ENCODE measurements around the gene TNFAIP8L3. TPM values are rescaled to one million over a fixed set of nuclear protein-coding genes. Genes with fewer than 3 reads are reported as not detected.

TNFAIP8L3 gene
- total and polyA plus RNA-seq, 5 donors from 2014 or later: not detected

DNA sequence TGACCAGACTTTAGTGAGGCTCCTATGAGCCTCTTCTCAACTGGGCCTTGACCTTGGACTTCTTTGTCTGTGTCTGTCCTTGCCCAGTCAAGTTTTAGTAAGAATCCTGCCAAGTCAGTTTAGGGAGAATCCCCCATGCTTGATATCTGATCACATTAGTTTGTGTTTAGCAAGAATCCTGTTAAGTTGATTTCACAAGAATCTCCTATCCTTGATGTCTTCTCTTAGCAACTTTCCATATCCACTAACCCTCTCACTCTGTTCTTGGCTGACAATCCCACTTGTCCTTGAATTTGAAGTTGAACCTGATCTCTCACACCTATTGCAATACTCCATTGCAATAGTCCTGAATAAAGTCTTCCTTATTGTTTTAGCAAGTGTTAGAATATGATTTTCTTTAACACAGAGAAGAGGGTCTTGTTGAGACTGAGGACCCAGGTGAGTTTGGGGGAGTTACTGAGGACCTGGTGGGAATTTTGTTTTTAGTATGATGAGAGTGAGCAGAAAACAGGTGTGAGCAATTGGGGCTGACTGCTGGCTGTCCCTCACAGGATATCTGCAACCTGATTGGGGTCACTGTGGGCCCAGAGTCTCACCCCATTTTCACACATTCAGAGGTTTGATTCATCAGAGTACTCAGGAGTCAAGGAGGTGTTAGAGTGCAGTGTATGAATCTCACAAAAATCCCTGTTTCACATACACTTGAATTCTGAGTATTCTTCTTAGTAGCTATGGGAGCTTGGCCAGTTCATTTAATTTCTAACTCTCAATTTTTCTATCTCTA lies 39.9 kb upstream of the TNFAIP8L3 start:
- no peak for ATAC-seq (ENCODE audit: low read depth in 2 of 2)
- no peaks in the 10 kb centered on the region for H3K4me1 ChIP-seq (ENCODE audit: control insufficient read depth, insufficient read depth, low read length, poor library complexity, severe bottlenecking)

DNA sequence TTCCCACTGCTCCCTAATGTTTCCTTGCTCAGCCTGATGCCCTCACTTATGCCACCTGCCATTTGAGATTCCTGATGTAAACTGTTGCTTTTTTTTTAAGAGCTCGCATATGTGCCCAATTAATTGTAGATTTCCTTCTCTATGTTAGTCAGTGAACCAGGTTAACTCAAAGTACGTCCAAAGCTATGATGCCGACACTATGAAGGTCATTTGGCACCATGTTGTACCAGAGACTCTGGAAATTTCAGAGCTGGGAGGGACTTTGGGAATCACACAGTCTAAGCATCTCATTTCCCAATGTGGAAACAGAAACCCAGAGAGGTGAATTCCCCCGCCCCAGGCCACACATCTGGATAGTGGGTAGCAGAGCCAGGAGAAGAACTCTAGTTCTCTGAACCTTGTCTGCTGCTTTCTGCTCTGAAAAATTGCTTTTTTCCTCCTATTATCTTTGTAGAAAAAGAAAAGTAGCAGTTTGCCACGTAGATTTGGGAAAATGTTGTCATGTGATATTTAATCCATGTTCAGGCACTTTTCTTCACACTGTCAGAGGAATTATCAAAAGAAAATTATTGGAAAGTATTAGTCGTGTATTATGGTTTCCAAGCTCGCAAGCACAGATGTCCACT lies 38.5 kb upstream of the TNFAIP8L3 start:
- DNase-seq: no peak

More for the DNA sequence above, 39.9 kb upstream of the TNFAIP8L3 start:
- no peak overlapping the region for H3K27ac ChIP-seq (ENCODE audit: insufficient read depth, low read length, poor library complexity, severe bottlenecking)
- H3K27ac Mint-ChIP-seq: no peak overlapping the region
- H3K4me3 ChIP-seq (ENCODE audit: low read depth, low read length): no peak overlapping the region
- no peaks in the 10 kb centered on the region for H3K4me1 Mint-ChIP-seq
- no peaks in the 10 kb centered on the region for H3K36me3 Mint-ChIP-seq
- no peaks in the 10 kb centered on the region for H3K27me3 ChIP-seq (ENCODE audit: control insufficient read depth, insufficient read depth, low read length)
- no peaks in the 10 kb centered on the region for H3K9me3 Mint-ChIP-seq
- DNase-seq: no peak
- H3K4me3 Mint-ChIP-seq: no peak overlapping the region
- no peaks in the 10 kb centered on the region for H3K9me3 ChIP-seq (ENCODE audit: control insufficient read depth in 2 of 2, low read length in 2 of 2)
- H3K36me3 ChIP-seq (ENCODE audit: control insufficient read depth, insufficient read depth, low read length): no peaks in the 10 kb centered on the region
- peaks cover 9% of the 10 kb centered on the region for H3K27me3 Mint-ChIP-seq

DNA sequence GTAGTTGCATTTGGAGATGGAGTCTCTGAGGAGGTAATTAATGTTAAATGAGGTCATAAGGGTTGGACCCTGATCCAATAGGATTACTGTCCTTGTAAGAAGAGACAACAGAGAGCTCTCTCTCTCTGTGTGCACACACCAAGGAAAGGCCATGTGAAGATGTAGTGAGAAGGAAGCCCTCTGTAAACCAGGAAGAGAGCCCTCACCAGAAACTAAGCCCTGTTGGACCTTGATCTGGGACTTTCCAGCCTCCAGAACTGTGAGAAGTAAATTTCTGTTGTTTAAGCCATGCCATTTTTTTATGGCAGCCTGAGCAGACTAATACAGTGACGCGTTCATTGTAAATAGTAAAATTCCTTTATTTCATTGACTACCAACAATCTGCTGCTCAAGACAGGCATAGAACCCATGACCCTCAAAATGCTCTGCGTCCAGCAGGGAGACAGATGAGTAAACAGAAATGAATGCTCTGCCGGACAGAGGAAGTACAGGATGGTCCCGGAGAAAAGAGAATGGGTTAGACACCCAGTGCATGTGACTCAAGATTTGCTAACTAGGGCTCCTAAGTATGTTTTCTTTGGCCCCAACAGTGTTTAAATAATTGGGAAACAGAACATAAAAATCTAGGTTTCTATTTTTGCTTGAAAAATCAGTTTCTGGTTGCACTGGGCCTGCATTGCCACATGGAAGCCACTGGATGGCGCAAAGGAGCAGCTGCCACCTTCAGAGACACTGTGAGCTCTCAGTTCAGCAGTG lies 37.9 kb upstream of the TNFAIP8L3 start:
- no peak overlapping the region for H3K4me3 Mint-ChIP-seq

More for the DNA sequence above, 38.5 kb upstream of the TNFAIP8L3 start:
- H3K27ac ChIP-seq (ENCODE audit: insufficient read depth, low read length, poor library complexity, severe bottlenecking): no peak overlapping the region
- H3K36me3 Mint-ChIP-seq: no peaks in the 10 kb centered on the region
- no peaks in the 10 kb centered on the region for H3K4me1 Mint-ChIP-seq
- peaks cover 2% of the 10 kb centered on the region for H3K27me3 ChIP-seq (ENCODE audit: control insufficient read depth, insufficient read depth, low read length)
- ATAC-seq (ENCODE audit: low read depth in 2 of 2): no peak
- no peaks in the 10 kb centered on the region for H3K9me3 ChIP-seq (ENCODE audit: control insufficient read depth in 2 of 2, low read length in 2 of 2)
- H3K4me3 ChIP-seq (ENCODE audit: low read depth, low read length): no peak overlapping the region
- H3K4me1 ChIP-seq (ENCODE audit: control insufficient read depth, insufficient read depth, low read length, poor library complexity, severe bottlenecking): no peaks in the 10 kb centered on the region
- no peaks in the 10 kb centered on the region for H3K9me3 Mint-ChIP-seq
- H3K27ac Mint-ChIP-seq: no peak overlapping the region
- H3K36me3 ChIP-seq (ENCODE audit: control insufficient read depth, insufficient read depth, low read length): no peaks in the 10 kb centered on the region
- no peak overlapping the region for H3K4me3 Mint-ChIP-seq
- H3K27me3 Mint-ChIP-seq: peaks cover 5% of the 10 kb centered on the region

DNA sequence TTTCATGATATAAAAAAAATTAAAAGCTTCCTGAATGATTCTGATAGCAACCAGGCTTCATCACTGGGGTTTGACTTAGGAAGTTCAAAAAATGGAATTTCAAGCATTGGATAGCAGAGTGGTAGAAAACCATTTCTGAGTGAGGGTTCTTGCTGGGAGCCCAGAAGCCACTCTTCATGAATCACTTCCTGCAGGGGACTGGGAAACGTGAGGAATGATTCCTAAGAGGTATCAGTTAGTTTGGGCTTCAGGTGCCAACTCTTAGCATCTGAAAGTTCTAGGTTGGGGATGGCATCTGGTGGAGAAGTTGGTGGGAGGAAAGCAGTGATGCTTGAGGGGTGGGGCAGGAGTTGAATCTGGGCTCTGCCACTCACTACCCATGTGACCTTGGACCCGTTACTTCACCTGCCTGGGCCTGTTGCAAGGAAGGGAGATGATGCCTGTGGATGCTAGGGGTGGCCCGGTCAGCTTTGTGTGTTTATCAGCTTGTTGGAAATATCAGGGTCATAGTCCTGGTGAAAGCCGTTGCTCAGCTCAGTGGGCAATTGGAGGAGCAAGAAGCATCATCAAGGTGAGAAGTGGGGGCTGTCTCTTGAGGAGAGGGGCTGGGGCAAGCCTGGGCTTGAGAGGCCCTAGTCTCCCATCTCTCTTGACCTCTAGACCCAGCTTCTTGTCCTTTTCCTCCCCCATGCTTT lies 37.0 kb upstream of the TNFAIP8L3 start:
- H3K9me3 Mint-ChIP-seq: no peaks in the 10 kb centered on the region
- no peak overlapping the region for H3K27ac ChIP-seq (ENCODE audit: insufficient read depth, low read length, poor library complexity, severe bottlenecking)
- peaks cover 5% of the 10 kb centered on the region for H3K27me3 Mint-ChIP-seq
- no peaks in the 10 kb centered on the region for H3K4me1 Mint-ChIP-seq
- H3K9me3 ChIP-seq (ENCODE audit: control insufficient read depth in 2 of 2, low read length in 2 of 2): no peaks in the 10 kb centered on the region
- H3K27ac Mint-ChIP-seq: no peak overlapping the region
- no peaks in the 10 kb centered on the region for H3K36me3 ChIP-seq (ENCODE audit: control insufficient read depth, insufficient read depth, low read length)
- no peaks in the 10 kb centered on the region for H3K4me1 ChIP-seq (ENCODE audit: control insufficient read depth, insufficient read depth, low read length, poor library complexity, severe bottlenecking)
- no peaks in the 10 kb centered on the region for H3K36me3 Mint-ChIP-seq
- H3K4me3 ChIP-seq (ENCODE audit: low read depth, low read length): no peak overlapping the region
- no peak for ATAC-seq (ENCODE audit: low read depth in 2 of 2)
- no peak for DNase-seq
- peak overlapping the region in 1 of 4 donors; percentile 79 for H3K4me3 Mint-ChIP-seq
- peaks cover 4% of the 10 kb centered on the region for H3K27me3 ChIP-seq (ENCODE audit: control insufficient read depth, insufficient read depth, low read length)

More for the DNA sequence above, 37.9 kb upstream of the TNFAIP8L3 start:
- Histone ChIP-seq H3K36me3 (ENCODE audit: control insufficient read depth, insufficient read depth, low read length) (no peaks in the 10 kb centered on the region), H3K4me3 (ENCODE audit: low read depth, low read length) (no peak overlapping the region), H3K4me1 (ENCODE audit: control insufficient read depth, insufficient read depth, low read length, poor library complexity, severe bottlenecking) (no peaks in the 10 kb centered on the region), H3K27me3 (ENCODE audit: control insufficient read depth, insufficient read depth, low read length) (peaks cover 4% of the 10 kb centered on the region), H3K27ac (ENCODE audit: insufficient read depth, low read length, poor library complexity, severe bottlenecking) (no peak overlapping the region), H3K9me3 (ENCODE audit: control insufficient read depth in 2 of 2, low read length in 2 of 2) (no peaks in the 10 kb centered on the region)
- Mint-ChIP-seq H3K4me1 (no peaks in the 10 kb centered on the region), H3K27me3 (peaks cover 5% of the 10 kb centered on the region), H3K27ac (no peak overlapping the region), H3K9me3 (no peaks in the 10 kb centered on the region), H3K36me3 (no peaks in the 10 kb centered on the region)
- ATAC-seq (ENCODE audit: low read depth in 2 of 2) (no peak), DNase-seq (peak in 1 of 3 donors; percentile 6)

DNA sequence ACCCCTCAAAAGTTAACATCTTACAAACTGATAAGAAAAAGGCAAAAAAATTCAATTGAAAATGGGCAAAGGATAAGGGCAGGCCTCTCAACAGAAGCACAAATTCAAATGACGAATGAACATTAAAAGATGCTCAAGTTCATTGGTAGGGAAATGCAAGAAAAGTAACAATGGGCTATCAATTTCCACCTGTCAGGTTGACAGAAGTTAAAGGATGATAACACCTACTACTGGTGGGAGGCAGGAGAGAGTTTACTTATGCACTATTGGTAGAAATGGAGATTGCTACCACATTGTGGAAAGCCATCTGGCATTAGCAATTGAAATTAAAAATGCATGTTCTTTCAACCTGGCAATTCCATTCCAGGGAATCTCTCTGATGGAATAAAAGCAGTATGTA lies 35.6 kb upstream of the TNFAIP8L3 start:
- no peak for DNase-seq
- no peaks in the 10 kb centered on the region for H3K36me3 ChIP-seq (ENCODE audit: control insufficient read depth, insufficient read depth, low read length)
- Mint-ChIP-seq H3K9me3 (no peaks in the 10 kb centered on the region), H3K27me3 (peaks cover 4% of the 10 kb centered on the region), H3K27ac (no peak overlapping the region), H3K4me3 (no peak overlapping the region), H3K36me3 (no peaks in the 10 kb centered on the region), H3K4me1 (no peaks in the 10 kb centered on the region)
- ATAC-seq (ENCODE audit: low read depth in 2 of 2): no peak
- H3K27me3 ChIP-seq (ENCODE audit: control insufficient read depth, insufficient read depth, low read length): peaks cover 5% of the 10 kb centered on the region
- H3K4me1 ChIP-seq (ENCODE audit: control insufficient read depth, insufficient read depth, low read length, poor library complexity, severe bottlenecking): no peaks in the 10 kb centered on the region
- no peak overlapping the region for H3K4me3 ChIP-seq (ENCODE audit: low read depth, low read length)
- no peaks in the 10 kb centered on the region for H3K9me3 ChIP-seq (ENCODE audit: control insufficient read depth in 2 of 2, low read length in 2 of 2)
- no peak overlapping the region for H3K27ac ChIP-seq (ENCODE audit: insufficient read depth, low read length, poor library complexity, severe bottlenecking)

DNA sequence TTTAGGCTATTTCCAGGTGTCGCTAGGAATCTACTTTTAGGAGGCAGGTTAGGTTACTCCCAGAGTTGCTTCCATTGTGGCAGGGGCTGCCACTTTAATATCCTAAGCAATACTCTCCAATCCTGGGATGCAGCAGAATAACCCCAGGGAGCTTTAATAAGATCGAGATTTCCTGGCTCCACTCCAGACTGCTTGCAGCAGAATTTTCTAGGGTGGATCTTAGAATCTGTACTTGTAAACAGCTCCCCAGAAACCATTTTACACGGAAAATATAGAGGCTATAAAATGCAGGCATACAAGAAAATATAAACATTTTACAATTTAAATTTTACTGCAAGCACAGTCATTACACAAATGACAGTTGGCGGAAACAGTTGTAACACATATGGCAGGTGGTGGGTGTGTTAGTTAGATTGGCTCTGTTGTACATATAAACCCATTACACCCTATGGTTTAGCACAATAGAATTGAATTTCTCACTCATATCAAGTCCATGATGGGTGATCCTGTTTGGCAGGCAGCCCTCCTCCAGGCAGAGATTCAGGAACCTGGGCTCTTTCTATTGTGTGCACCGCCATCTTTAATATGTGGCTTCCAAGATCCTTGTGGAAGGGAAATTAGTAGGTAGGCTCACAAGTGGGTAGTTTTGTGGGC lies 35.0 kb upstream of the TNFAIP8L3 start:
- Histone ChIP-seq H3K4me1 (ENCODE audit: control insufficient read depth, insufficient read depth, low read length, poor library complexity, severe bottlenecking) (no peaks in the 10 kb centered on the region), H3K27ac (ENCODE audit: insufficient read depth, low read length, poor library complexity, severe bottlenecking) (no peak overlapping the region), H3K9me3 (ENCODE audit: control insufficient read depth in 2 of 2, low read length in 2 of 2) (no peaks in the 10 kb centered on the region), H3K4me3 (ENCODE audit: low read depth, low read length) (no peak overlapping the region), H3K36me3 (ENCODE audit: control insufficient read depth, insufficient read depth, low read length) (no peaks in the 10 kb centered on the region), H3K27me3 (ENCODE audit: control insufficient read depth, insufficient read depth, low read length) (peaks cover 7% of the 10 kb centered on the region)
- ATAC-seq (ENCODE audit: low read depth in 2 of 2) (no peak), DNase-seq (no peak)
- Mint-ChIP-seq H3K9me3 (peaks cover 0 to 2% (median 0%) of the 10 kb centered on the region in 7 donors), H3K27ac (no peak overlapping the region), H3K4me1 (no peaks in the 10 kb centered on the region), H3K27me3 (peaks cover 8% of the 10 kb centered on the region), H3K4me3 (no peak overlapping the region), H3K36me3 (no peaks in the 10 kb centered on the region)

DNA sequence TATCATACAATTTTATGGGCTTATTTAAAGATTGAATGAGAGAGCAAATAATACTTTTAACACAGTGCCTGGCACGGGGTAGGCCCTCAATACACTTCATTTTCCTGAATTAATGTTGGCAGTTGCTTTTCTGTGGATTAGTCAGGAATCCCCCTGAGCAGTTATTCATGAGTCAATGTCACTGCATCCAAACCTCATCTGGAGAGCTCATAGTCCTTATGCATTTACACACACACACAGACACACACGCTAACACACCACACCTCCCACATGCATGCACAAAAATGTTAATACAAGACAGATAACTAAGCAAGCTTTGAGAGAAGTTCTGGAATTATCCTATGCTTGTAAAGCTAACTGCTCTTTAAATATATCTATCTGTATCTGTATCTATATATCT lies 34.0 kb upstream of the TNFAIP8L3 start:
- Mint-ChIP-seq H3K27me3 (peaks cover 8% of the 10 kb centered on the region), H3K9me3 (peaks cover 0 to 5% (median 0%) of the 10 kb centered on the region in 7 donors), H3K36me3 (no peaks in the 10 kb centered on the region), H3K4me3 (no peak overlapping the region), H3K27ac (no peak overlapping the region), H3K4me1 (no peaks in the 10 kb centered on the region)
- Histone ChIP-seq H3K36me3 (ENCODE audit: control insufficient read depth, insufficient read depth, low read length) (no peaks in the 10 kb centered on the region), H3K4me3 (ENCODE audit: low read depth, low read length) (no peak overlapping the region), H3K27ac (ENCODE audit: insufficient read depth, low read length, poor library complexity, severe bottlenecking) (no peak overlapping the region), H3K4me1 (ENCODE audit: control insufficient read depth, insufficient read depth, low read length, poor library complexity, severe bottlenecking) (no peaks in the 10 kb centered on the region), H3K27me3 (ENCODE audit: control insufficient read depth, insufficient read depth, low read length) (peaks cover 9% of the 10 kb centered on the region), H3K9me3 (ENCODE audit: control insufficient read depth in 2 of 2, low read length in 2 of 2) (no peaks in the 10 kb centered on the region)
- ATAC-seq (ENCODE audit: low read depth in 2 of 2): no peak
- DNase-seq: no peak
